GM19240 (cell line): ENCODE results near the gene BRAT1.
"Not testable (repeated sequence)": the region's sequence is repeated elsewhere in the genome, so short reads cannot be mapped to it uniquely, and the experiment has no call there.

Experiments used
- DNase-seq: peaks from one replicate; pipeline ENCODE4 v3.0.0; 2011; ENCODE audit warnings: low spot score; ENCODE audit not compliant: insufficient read length

Gene BRAT1

GRCh38 chr7:2564970-2565540, 9.7 kb upstream of the BRAT1 start:
- DNase-seq = no peak

GRCh38 chr7:2563955-2564354, 8.6 kb upstream of the BRAT1 start:
- not testable (repeated sequence) for DNase-seq

DNA sequence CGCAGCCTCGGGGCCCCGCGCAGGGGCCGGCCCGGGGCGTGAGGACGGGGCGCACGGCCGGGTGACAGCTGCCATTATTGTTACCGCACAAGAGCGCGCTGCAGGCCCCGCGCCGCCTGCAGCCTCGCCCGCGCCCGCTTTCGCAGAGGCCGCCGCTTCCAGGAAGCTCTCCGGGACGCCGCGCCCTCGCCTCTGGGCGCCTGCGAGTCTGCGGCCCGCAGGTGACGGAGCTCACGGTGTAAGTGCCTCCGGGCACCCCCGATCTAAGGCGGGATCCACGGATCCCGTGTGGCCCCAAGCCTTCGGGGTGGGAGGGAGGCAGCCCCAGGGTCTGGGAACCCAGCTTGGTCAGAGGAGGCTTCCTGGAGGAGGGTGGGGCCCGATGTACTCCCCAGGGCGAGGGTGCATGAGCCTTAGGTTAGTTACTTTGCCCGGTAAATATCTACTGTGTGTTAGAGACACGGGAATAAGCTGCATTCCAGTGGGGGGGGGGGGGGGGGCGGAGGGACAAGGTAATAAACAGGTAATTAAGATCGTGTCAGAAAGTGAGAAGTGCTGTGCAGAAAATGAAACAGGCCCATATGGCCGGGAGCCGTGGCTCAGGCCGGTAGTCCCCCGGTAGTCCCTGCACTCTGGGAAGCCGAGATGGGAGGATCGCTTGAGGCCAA, 4.1 kb upstream of the BRAT1 start:
- DNase-seq = no peak

GRCh38 chr7:2558629-2559282, 3.4 kb upstream of the BRAT1 start, which contains the start of gene IQCE:
Gene IQCE (plus strand): TSS chr7:2558979. CDS start chr7:2559182, 203 bp downstream.
- DNase-seq = peak; percentile 72

DNA sequence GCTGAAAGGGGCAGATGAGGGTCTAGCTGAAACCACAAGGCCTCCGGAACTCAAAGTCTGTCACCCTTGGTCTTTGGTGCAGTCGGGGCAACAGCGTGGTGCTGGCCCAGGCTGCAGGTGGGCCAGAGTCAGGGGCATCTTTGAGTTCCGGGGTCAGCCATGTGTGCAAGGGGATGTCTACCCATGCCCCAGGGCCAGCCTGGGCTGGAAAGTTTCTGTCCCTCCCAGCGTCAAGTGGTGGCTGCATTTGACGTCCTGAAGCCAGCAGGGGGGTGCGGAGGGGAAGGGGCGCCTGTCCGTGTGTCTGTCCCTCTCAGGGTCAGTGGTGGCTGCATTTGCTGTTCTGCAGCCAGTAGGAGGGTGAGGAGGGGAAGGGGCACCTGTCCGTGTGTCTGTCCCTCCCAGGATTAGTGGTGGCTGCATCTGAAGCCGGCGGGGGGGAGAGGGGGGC, 638 bp downstream of the BRAT1 start:
- no peak for DNase-seq

DNA sequence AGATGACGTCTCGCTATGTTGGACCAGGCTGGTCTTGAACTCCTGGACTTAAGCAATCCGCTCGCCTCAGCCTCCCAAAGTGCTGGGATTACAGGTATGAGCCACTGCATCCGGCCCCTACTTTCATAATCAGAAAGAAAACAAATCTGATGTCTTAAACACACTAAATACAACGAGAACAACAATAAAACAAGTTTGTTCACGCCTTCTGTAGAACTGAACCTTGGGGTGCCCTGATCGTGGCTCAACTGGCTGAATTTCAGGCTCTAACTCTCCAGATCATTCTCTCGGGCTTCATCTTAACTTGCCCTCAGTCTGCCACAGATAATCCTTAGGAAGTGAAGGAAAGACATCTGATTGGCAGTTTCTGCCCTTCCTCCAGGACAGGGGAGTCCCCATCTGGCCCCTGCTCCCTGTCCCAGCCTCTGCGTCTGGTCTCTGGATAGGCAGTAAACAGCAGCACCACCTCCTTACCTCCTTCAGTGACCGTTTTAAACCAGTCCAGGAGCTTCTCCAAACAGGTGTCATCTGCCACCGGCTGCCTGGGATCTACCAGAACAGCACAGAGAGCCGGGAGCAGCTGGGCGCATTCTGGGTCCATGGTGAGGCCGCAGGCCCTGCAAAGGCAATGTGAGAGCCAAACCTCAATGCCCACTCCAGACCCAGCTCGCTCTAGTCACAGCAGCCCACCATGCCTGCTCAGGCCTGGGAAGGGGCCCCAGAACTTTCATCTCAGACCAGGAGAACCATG, 1.3 kb downstream of the BRAT1 start:
- no peak for DNase-seq

DNA sequence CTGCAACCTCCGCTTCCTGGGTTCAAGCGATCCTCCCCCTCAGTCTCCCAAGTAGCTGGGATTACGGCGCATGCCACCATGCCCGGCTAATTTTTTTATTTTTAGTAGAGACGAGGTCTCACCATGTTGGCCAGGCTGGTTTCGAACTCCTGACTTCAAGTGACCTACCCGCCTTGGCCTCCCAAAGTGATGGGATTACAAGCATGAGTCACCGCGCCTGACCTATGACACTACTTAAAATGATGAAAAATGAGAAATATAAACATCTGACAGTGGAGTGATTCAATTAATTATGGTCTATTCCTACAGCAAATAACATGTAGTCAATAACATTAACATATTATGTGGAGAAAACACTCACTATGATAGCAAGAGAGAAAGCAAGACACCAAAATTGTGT, 2.2 kb downstream of the BRAT1 start:
- no peak for DNase-seq

DNA sequence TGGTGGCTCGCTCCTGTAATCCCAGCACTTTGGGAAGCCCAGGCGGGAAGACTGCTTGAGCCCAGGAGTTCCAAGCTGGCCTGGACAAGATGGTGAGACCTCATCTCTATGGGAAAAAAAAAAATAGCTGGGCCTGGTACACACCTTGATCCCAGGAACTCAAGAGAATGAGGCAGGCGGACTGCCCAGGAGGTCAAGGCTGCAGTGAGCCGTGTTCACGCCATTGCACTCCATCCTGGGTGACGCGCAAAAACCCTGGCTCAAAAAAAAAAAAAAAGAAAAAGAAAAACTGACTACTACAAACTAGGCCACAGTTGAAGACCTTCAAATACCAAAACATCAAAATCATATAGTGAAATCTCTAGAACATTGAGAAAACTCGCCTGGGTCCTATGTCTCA, 3.9 kb downstream of the BRAT1 start:
- DNase-seq = no peak

GRCh38 chr7:2546776-2547586, 8.3 kb downstream of the BRAT1 start:
- no peak for DNase-seq

GRCh38 chr7:2545746-2546425, 9.4 kb downstream of the BRAT1 start:
- DNase-seq = no peak

GRCh38 chr7:2544541-2545188, 10.7 kb downstream of the BRAT1 start:
- no peak for DNase-seq

- DNase-seq = no peak
Measured at GRCh38 chr7:2542916-2543871, 12.1 kb downstream of the BRAT1 start.

- no peak for DNase-seq
Measured at GRCh38 chr7:2542011-2542915, 13.1 kb downstream of the BRAT1 start.

DNA sequence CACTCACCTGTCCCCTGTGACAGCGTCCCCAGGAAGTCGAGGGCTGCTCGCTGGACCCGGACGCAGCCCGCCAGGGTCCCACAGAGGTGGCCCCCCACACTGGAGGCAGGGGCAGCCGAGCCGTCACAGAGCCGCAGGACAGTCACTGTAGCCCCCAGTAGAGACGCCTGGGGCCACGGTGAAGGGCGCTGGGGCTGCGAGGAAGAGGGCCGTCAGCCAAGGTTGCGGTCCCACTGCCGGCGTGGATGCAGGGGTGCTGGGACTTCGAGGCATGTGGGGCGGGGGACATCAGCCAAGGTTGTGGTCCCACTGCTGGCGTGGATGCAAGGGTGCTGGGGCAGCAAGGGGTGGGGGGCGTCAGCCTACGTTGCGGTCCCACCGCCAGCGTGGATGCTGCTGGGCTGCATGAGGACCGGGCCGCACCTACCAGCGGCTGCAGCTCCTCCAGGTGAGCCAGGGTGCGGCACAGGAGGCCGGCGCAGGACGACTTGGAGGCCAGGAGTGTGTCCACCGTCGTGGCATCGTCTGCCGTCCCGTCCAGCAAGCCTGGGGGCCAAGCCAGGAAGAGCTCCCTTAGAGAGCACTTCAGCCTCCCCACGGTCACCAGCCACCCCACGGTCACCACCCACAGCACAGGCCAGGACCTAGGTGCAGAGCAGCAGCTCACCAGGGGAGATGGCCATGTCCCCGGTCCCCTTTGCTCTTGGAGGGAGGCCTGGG, 13.9 kb downstream of the BRAT1 start:
- DNase-seq = no peak

GRCh38 chr7:2540641-2541051, 14.7 kb downstream of the BRAT1 start:
- DNase-seq = no peak

GRCh38 chr7:2540133-2540532, 15.2 kb downstream of the BRAT1 start:
- DNase-seq = no peak
